Smooth muscle cell (in vitro differentiated cells): ENCODE results near the gene BLOC1S1. TPM values are rescaled to one million over a fixed set of nuclear protein-coding genes. Genes with fewer than 3 reads are reported as not detected.

Source experiments
- DNase-seq: peaks from one replicate; lab custom pipeline; 2025; ENCODE audit not compliant: unreplicated experiment; lab: John Stamatoyannopoulos, UW
- H2AFZ ChIP-seq: fragments of 200-600 bp; sonication (generic); 2 replicates; pipeline ENCODE4 v1.6.0; 2016; ENCODE audit warnings: antibody characterized with exemption, low read depth, mild to moderate bottlenecking
- H3F3A ChIP-seq: fragments of 200-600 bp; sonication (generic); 2 replicates; pipeline ENCODE4 v1.6.0; 2017; ENCODE audit warnings: antibody characterized with exemption, low read depth
- H3K27ac ChIP-seq: fragments of 200-600 bp; sonication (generic); 2 replicates; pipeline ENCODE4 v1.5.1; 2016; ENCODE audit warnings: low read depth, mild to moderate bottlenecking
- H3K27me3 ChIP-seq: fragments of 200-600 bp; sonication (generic); 2 replicates; pipeline ENCODE4 v1.6.1; 2016; ENCODE audit warnings: low read depth, mild to moderate bottlenecking
- H3K36me3 ChIP-seq: fragments of 200-600 bp; sonication (generic); 2 replicates; pipeline ENCODE4 v1.5.1; 2016; ENCODE audit warnings: low read depth
- H3K4me1 ChIP-seq: fragments of 200-600 bp; sonication (generic); 2 replicates; pipeline ENCODE4 v1.5.1; 2016; ENCODE audit warnings: low read depth
- H3K4me2 ChIP-seq: fragments of 200-600 bp; sonication (generic); 2 replicates; pipeline ENCODE4 v1.6.0; 2016; ENCODE audit warnings: mild to moderate bottlenecking
- H3K4me3 ChIP-seq: fragments of 200-600 bp; sonication (generic); 2 replicates; pipeline ENCODE4 v1.5.1; 2016; ENCODE audit warnings: mild to moderate bottlenecking
- H3K79me2 ChIP-seq: fragments of 200-600 bp; sonication (generic); 2 replicates; pipeline ENCODE4 v1.6.0; 2016; ENCODE audit warnings: low read depth, mild to moderate bottlenecking
- H3K9ac ChIP-seq: fragments of 200-600 bp; sonication (generic); 2 replicates; pipeline ENCODE4 v1.6.0; 2016; ENCODE audit warnings: low read depth
- H3K9me3 ChIP-seq: fragments of 200-600 bp; sonication (generic); replicated peaks from 2 replicates; pipeline ENCODE4 v1.5.1; 2016; ENCODE audit warnings: low read depth
- H4K20me1 ChIP-seq: fragments of 200-600 bp; sonication (generic); 2 replicates; pipeline ENCODE4 v1.6.0; 2016; ENCODE audit warnings: low read depth
- CTCF ChIP-seq: fragments of 200-600 bp; sonication (generic); IDR thresholded peaks from 2 replicates; pipeline ENCODE4 v1.5.1; 2017; ENCODE audit warnings: borderline replicate concordance, mild to moderate bottlenecking, antibody characterized with exemption; ENCODE audit not compliant: insufficient read depth, poor library complexity, severe bottlenecking
- WGBS: methylation state at CpG from one replicate; pipeline ENCODE4 v1.1.7; 2016; ENCODE audit warnings: low lambda C conversion rate; 5-methylcytosine and 5-hydroxymethylcytosine counted together
- polyA plus RNA-seq: library from polyadenylated mRNA; unstranded; fragments of >200 nt; fragmentation: Nextera tagmentation; extraction: Ambion mirVana; gene quantifications from 2 replicates; pipeline ENCODE4 v1.2.1, GENCODE V29; 2016
- small RNA-seq: library from RNA; depleted of rRNA; stranded (forward); fragments of <200 nt; gene quantifications from one replicate; pipeline ENCODE3, GENCODE V24; 2014
- total RNA-seq: library from RNA; depleted of rRNA; stranded (reverse); fragments of >200 nt; gene quantifications from 2 replicates; pipeline ENCODE4 v1.2.3, GENCODE V29; 2014

BLOC1S1 gene
- total and polyA plus RNA-seq, 2 experiments from 2014 or later, result 146 to 150 TPM

GRCh38 chr12:55760663-55761062 lies 44.8 kb downstream of the BLOC1S1 start:
- Histone ChIP-seq H2AFZ (no peak overlapping the region), H4K20me1 (peaks cover 26% of the 10 kb centered on the region), H3K4me3 (no peak overlapping the region), H3F3A (peaks cover 8% of the 10 kb centered on the region), H3K9me3 (no peaks in the 10 kb centered on the region), H3K4me1 (peaks cover 13% of the 10 kb centered on the region), H3K27ac (no peak overlapping the region), H3K9ac (no peak overlapping the region), H3K27me3 (no peaks in the 10 kb centered on the region), H3K79me2 (peaks cover 9% of the 10 kb centered on the region), H3K36me3 (peaks cover 20% of the 10 kb centered on the region), H3K4me2 (no peak overlapping the region)
- no peak for DNase-seq
- WGBS, result 97% methylated on average over 6 of the region's 6 CpGs
- TF ChIP-seq CTCF, result no peak

DNA sequence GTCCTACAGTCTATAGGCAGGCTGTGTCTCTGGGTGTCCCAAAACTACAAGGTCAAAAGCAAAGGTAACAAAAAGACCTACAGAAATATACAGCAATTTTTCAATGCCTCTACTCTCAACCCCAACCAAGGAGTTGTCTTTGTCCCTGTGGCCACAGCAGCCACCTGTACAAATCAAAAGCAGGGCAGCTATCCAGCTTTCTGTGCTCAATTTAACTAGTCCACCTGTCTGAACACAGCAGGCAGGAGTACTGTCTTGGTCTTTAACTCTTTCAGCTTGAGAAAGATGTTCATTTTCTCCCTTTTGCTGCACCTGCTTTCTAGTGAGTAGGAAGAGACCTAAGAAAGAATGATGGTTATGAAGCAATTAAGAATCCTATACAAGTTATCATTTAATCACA lies 46.8 kb downstream of the BLOC1S1 start:
- Histone ChIP-seq H3F3A (peaks cover 8% of the 10 kb centered on the region), H4K20me1 (peaks cover 41% of the 10 kb centered on the region), H3K79me2 (peaks cover 9% of the 10 kb centered on the region), H3K4me3 (no peak overlapping the region), H3K4me2 (no peak overlapping the region), H3K36me3 (peaks cover 14% of the 10 kb centered on the region), H3K9ac (no peak overlapping the region), H2AFZ (no peak overlapping the region), H3K9me3 (no peaks in the 10 kb centered on the region), H3K4me1 (peaks cover 5% of the 10 kb centered on the region), H3K27ac (no peak overlapping the region), H3K27me3 (no peaks in the 10 kb centered on the region)
- TF ChIP-seq CTCF, result no peak
- no peak for DNase-seq

GRCh38 chr12:55765736-55766290 lies 50.0 kb downstream of the BLOC1S1 start:
- Histone ChIP-seq H3K9ac (no peak overlapping the region), H3K79me2 (peaks cover 9% of the 10 kb centered on the region), H2AFZ (no peak overlapping the region), H3K27ac (no peak overlapping the region), H3K9me3 (no peaks in the 10 kb centered on the region), H3K4me2 (no peak overlapping the region), H3K4me1 (no peaks in the 10 kb centered on the region), H3F3A (no peaks in the 10 kb centered on the region), H3K4me3 (no peak overlapping the region), H4K20me1 (peaks cover 46% of the 10 kb centered on the region), H3K27me3 (no peaks in the 10 kb centered on the region), H3K36me3 (no peaks in the 10 kb centered on the region)
- no peak for TF ChIP-seq CTCF
- 97% methylated on average over 5 of the region's 5 CpGs for WGBS
- no peak for DNase-seq

- no peak for DNase-seq
- Histone ChIP-seq H3F3A (no peaks in the 10 kb centered on the region), H3K79me2 (peaks cover 6% of the 10 kb centered on the region), H3K9ac (no peak overlapping the region), H2AFZ (no peak overlapping the region), H3K4me1 (no peaks in the 10 kb centered on the region), H3K36me3 (no peaks in the 10 kb centered on the region), H3K4me3 (no peak overlapping the region), H4K20me1 (peaks cover 46% of the 10 kb centered on the region), H3K4me2 (no peak overlapping the region), H3K9me3 (no peaks in the 10 kb centered on the region), H3K27ac (no peak overlapping the region), H3K27me3 (no peaks in the 10 kb centered on the region)
- WGBS, result 98% methylated on average over 4 of the region's 4 CpGs
- TF ChIP-seq CTCF, result no peak
Measured at GRCh38 chr12:55767156-55767555, 51.3 kb downstream of the BLOC1S1 start.

Small RNA genes within 50 kb of the gene (small RNA-seq; reads per million reads assigned to genes)
- gene AC009779.1 (not detected), gene RF00017 (not detected)

Other genes starting within 250 kb of the BLOC1S1 start
- gene OR6C70, start 245.9 kb upstream of the BLOC1S1 start, total RNA-seq, result not detected in 2 replicates
- gene OR6C70, start 245.9 kb upstream of the BLOC1S1 start, polyA plus RNA-seq, result not detected in 2 replicates
- not detected in 2 replicates for gene OR6C68, start 223.7 kb upstream of the BLOC1S1 start, total RNA-seq
- not detected in 2 replicates for gene OR6C68, start 223.7 kb upstream of the BLOC1S1 start, polyA plus RNA-seq
- not detected in 2 replicates for gene OR6C4, start 166.4 kb upstream of the BLOC1S1 start, total RNA-seq
- not detected in 2 replicates for gene OR6C4, start 166.4 kb upstream of the BLOC1S1 start, polyA plus RNA-seq
- gene OR2AP1, start 143.6 kb upstream of the BLOC1S1 start, total RNA-seq, result not detected in 2 replicates
- not detected in 2 replicates for gene OR2AP1, start 143.6 kb upstream of the BLOC1S1 start, polyA plus RNA-seq
- not detected in 2 replicates for gene OR10P1, start 79.2 kb upstream of the BLOC1S1 start, total RNA-seq
- gene OR10P1, start 79.2 kb upstream of the BLOC1S1 start, polyA plus RNA-seq, result not detected in 2 replicates
- 0.90 and 1.3 TPM in 2 replicates for gene ITGA7, start 8.1 kb upstream of the BLOC1S1 start, total RNA-seq
- gene ITGA7, start 8.1 kb upstream of the BLOC1S1 start, polyA plus RNA-seq, result 1.1 and 1.6 TPM in 2 replicates
- 3.0 TPM in 1 of 2 replicates, not detected in the other for gene RDH5, start 4.3 kb downstream of the BLOC1S1 start, total RNA-seq
- 3.7 and 9.2 TPM in 2 replicates for gene RDH5, start 4.3 kb downstream of the BLOC1S1 start, polyA plus RNA-seq
- 1,095 and 1,107 TPM in 2 replicates for gene CD63, start 13.0 kb downstream of the BLOC1S1 start, total RNA-seq
- 2,224 and 2,317 TPM in 2 replicates for gene CD63, start 13.0 kb downstream of the BLOC1S1 start, polyA plus RNA-seq
- 2.8 and 3.5 TPM in 2 replicates for gene GDF11, start 27.1 kb downstream of the BLOC1S1 start, total RNA-seq
- 2.3 and 2.6 TPM in 2 replicates for gene GDF11, start 27.1 kb downstream of the BLOC1S1 start, polyA plus RNA-seq
- 124 and 169 TPM in 2 replicates for gene SARNP, start 101.7 kb downstream of the BLOC1S1 start, total RNA-seq
- gene SARNP, start 101.7 kb downstream of the BLOC1S1 start, polyA plus RNA-seq, result 128 and 139 TPM in 2 replicates
- gene ORMDL2, start 102.0 kb downstream of the BLOC1S1 start, total RNA-seq, result 18.9 and 32.5 TPM in 2 replicates
- gene ORMDL2, start 102.0 kb downstream of the BLOC1S1 start, polyA plus RNA-seq, result 79.5 and 134 TPM in 2 replicates
- gene DNAJC14, start 113.5 kb downstream of the BLOC1S1 start, total RNA-seq, result 25.2 and 32.6 TPM in 2 replicates
- 22.1 and 22.4 TPM in 2 replicates for gene DNAJC14, start 113.5 kb downstream of the BLOC1S1 start, polyA plus RNA-seq
- gene MMP19, start 126.9 kb downstream of the BLOC1S1 start, total RNA-seq, result 14.9 and 17.6 TPM in 2 replicates
- 15.6 and 18.2 TPM in 2 replicates for gene MMP19, start 126.9 kb downstream of the BLOC1S1 start, polyA plus RNA-seq
- 28.6 and 36.0 TPM in 2 replicates for gene PYM1, start 211.8 kb downstream of the BLOC1S1 start, total RNA-seq
- 48.2 and 51.2 TPM in 2 replicates for gene PYM1, start 211.8 kb downstream of the BLOC1S1 start, polyA plus RNA-seq
- 86.0 and 87.1 TPM in 2 replicates for gene DGKA, start 215.1 kb downstream of the BLOC1S1 start, total RNA-seq
- gene DGKA, start 215.1 kb downstream of the BLOC1S1 start, polyA plus RNA-seq, result 66.3 and 125 TPM in 2 replicates
- gene PMEL, start 250.0 kb downstream of the BLOC1S1 start, total RNA-seq, result 1.8 and 4.7 TPM in 2 replicates
- 1.4 and 1.9 TPM in 2 replicates for gene PMEL, start 250.0 kb downstream of the BLOC1S1 start, polyA plus RNA-seq